Immature natural killer cell (primary cell): ENCODE measurements around the gene RABL3. TPM values are rescaled to one million over a fixed set of nuclear protein-coding genes. Genes with fewer than 3 reads are reported as not detected.

Experiments used
- DNase-seq, 3 donors: peaks; one replicate each; pipeline ENCODE4 v3.0.0; 2022; ENCODE audit warnings: mixed read lengths in 1 of 3
- H3K27ac Mint-ChIP-seq, 6 donors: one replicate each; pipeline ENCODE4 v1.8.0; 2020; ENCODE audit warnings: mixed read lengths in 6 of 6, mild to moderate bottlenecking in 5 of 6, inconsistent platforms in 4 of 6, moderate library complexity in 3 of 6
- H3K27me3 Mint-ChIP-seq, 3 donors: one replicate each; pipeline ENCODE4 v1.8.0; 2020 to 2021; ENCODE audit warnings: low read depth in 3 of 3, mild to moderate bottlenecking in 3 of 3, mixed read lengths in 3 of 3, moderate library complexity in 3 of 3, inconsistent platforms in 1 of 3
- H3K36me3 Mint-ChIP-seq, 3 donors: one replicate each; pipeline ENCODE4 v1.8.0; 2020; ENCODE audit warnings: mixed read lengths in 3 of 3, inconsistent platforms in 2 of 3, mild to moderate bottlenecking in 2 of 3
- H3K4me1 Mint-ChIP-seq, 2 donors: one replicate each; pipeline ENCODE4 v1.8.0; 2020; ENCODE audit warnings: inconsistent platforms in 2 of 2, mild to moderate bottlenecking in 2 of 2, mixed read lengths in 2 of 2, moderate library complexity in 1 of 2
- H3K4me3 Mint-ChIP-seq, 5 donors: one replicate each; pipeline ENCODE4 v1.8.0; 2020; ENCODE audit warnings: mild to moderate bottlenecking in 5 of 5, mixed read lengths in 5 of 5, inconsistent platforms in 3 of 5, moderate library complexity in 3 of 5
- H3K9me3 Mint-ChIP-seq, 6 donors: one replicate each; pipeline ENCODE4 v1.8.0; 2020; ENCODE audit warnings: mild to moderate bottlenecking in 6 of 6, mixed read lengths in 6 of 6, inconsistent platforms in 4 of 6, moderate library complexity in 3 of 6
- polyA plus RNA-seq, 3 donors: library from polyadenylated mRNA; unstranded; fragments of 300-500 nt; fragmentation: Illumina TruSeq; gene quantifications; one replicate each; pipeline ENCODE4 v1.2.3, GENCODE V29; 2021

The RABL3 gene
- polyA plus RNA-seq, 3 donors from 2014 or later: 19.8 to 26.4 (median 26.1) TPM

DNA sequence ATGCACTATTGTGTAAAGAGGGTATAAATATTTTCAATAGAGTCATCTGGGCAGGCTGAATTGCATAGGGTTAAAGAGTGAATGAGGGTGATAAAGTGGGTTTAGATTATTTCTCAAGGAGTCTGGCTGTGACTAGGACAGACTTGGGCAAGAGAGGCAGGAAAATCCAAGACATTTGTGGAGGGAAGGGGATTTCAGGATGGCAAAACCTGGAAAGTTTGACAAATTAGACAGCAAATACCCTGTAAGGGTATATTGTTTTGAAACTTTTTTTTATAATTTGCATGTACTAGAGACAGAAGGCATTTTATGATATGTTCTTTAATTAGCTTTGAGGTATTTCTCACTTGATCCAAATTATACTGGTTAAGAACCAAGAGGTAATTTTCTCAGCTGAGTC is 77.4 kb downstream of the RABL3 start:
- no peak for DNase-seq
- no peaks in the 10 kb centered on the region for H3K4me1 Mint-ChIP-seq
- H3K27me3 Mint-ChIP-seq: peaks cover 1 to 12% (median 10%) of the 10 kb centered on the region in 3 donors
- H3K9me3 Mint-ChIP-seq: peaks cover 0 to 2% (median 0%) of the 10 kb centered on the region in 6 donors
- no peaks in the 10 kb centered on the region for H3K36me3 Mint-ChIP-seq
- H3K4me3 Mint-ChIP-seq: no peak overlapping the region
- H3K27ac Mint-ChIP-seq: no peak overlapping the region

DNA sequence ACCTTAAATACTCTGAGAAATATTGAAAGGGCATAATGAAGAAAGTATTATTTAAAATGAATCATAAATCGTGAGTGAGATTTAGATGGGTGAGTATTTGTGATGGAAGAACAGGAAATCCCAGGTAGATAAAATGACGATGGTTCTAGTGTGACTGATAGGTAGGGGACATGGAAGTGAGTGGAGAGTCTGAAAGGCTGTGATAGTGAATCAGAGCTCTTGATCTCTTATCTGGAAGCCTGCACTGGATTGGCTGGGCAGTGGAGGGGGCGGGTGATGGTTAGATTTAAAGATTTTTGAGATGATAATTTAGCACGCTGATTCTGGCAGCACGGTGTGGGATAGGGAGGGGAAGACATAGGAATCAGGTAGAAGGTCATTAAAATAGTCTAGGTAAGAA is 80.4 kb downstream of the RABL3 start:
- Mint-ChIP-seq H3K4me3 (no peak overlapping the region), H3K27me3 (peaks cover 3 to 12% (median 10%) of the 10 kb centered on the region in 3 donors), H3K4me1 (no peaks in the 10 kb centered on the region), H3K9me3 (peaks cover 0 to 2% (median 0%) of the 10 kb centered on the region in 6 donors), H3K36me3 (no peaks in the 10 kb centered on the region), H3K27ac (no peak overlapping the region)
- DNase-seq: no peak

DNA sequence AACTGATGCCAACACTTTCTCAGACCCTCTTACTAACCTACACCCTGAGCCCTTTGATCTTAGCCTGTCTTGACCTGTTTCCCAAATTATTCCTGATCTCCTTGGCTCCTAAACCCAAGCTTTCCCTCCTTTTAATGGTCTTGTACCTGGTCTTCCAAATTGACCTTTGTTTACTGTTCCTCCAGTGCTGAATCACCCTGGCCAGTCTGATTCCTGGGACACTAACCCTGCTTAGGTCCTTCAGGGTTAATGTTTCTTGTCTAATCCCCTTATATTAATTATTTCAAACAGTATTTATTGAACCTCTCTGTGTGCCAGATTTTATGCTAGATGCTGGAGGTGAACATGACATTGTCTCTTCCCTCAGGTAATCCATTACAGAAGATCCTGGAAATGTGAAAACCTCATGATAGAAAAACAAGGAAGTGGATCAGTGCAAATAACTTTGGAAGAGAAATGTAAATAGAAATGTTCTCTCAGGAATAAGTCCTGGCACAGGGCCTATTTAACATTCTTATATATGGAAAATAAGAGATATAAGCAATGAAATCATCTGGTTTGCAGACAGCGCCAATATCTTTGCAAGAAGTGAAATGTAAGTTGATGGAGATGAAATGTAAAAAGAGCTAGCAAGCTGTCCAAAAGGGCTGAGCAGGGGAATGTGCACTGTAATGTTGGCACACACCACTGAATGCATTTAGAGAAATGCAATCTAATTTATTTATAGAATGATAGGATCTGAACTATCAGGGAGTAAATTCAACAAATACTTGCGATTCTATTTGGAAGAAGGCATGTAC is 81.0 kb downstream of the RABL3 start:
- no peak overlapping the region for H3K27ac Mint-ChIP-seq
- peaks cover 3 to 12% (median 10%) of the 10 kb centered on the region in 3 donors for H3K27me3 Mint-ChIP-seq
- H3K4me3 Mint-ChIP-seq: no peak overlapping the region
- H3K9me3 Mint-ChIP-seq: peaks cover 0 to 2% (median 0%) of the 10 kb centered on the region in 6 donors
- DNase-seq: no peak
- no peaks in the 10 kb centered on the region for H3K36me3 Mint-ChIP-seq
- H3K4me1 Mint-ChIP-seq: no peaks in the 10 kb centered on the region

DNA sequence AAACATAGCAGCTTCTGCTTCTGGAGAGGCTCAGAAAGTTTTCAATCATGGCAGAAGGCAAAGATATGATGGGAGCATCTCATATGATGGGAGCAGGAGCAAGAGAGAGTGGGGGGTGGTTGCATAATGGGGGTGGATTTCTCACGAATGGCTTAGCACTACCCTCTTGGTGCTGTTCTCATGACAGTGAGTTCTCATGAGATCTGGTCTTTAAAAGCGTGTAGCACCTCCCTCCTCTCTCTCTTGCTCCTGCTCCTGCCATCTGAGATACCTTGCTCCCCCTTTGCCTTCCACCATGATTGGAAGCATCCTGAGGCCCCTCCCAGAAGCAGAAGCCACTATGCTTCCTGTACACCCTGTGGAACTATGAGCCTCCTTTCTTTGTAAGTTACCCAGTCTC is 82.5 kb downstream of the RABL3 start:
- Mint-ChIP-seq H3K4me3 (no peak overlapping the region), H3K36me3 (no peaks in the 10 kb centered on the region)

GRCh38 chr3:120659285-120659684 is 83.0 kb downstream of the RABL3 start:
- Mint-ChIP-seq H3K9me3 (peaks cover 0 to 2% (median 0%) of the 10 kb centered on the region in 6 donors), H3K4me3 (no peak overlapping the region), H3K4me1 (no peaks in the 10 kb centered on the region), H3K36me3 (no peaks in the 10 kb centered on the region), H3K27me3 (peaks cover 3 to 10% (median 8%) of the 10 kb centered on the region in 3 donors), H3K27ac (no peak overlapping the region)
- DNase-seq: no peak

More for the DNA sequence above, 82.5 kb downstream of the RABL3 start:
- no peaks in the 10 kb centered on the region for H3K4me1 Mint-ChIP-seq
- DNase-seq: no peak
- no peak overlapping the region for H3K27ac Mint-ChIP-seq
- H3K9me3 Mint-ChIP-seq: peaks cover 0 to 2% (median 0%) of the 10 kb centered on the region in 6 donors
- peaks cover 3 to 10% (median 6%) of the 10 kb centered on the region in 3 donors for H3K27me3 Mint-ChIP-seq

DNA sequence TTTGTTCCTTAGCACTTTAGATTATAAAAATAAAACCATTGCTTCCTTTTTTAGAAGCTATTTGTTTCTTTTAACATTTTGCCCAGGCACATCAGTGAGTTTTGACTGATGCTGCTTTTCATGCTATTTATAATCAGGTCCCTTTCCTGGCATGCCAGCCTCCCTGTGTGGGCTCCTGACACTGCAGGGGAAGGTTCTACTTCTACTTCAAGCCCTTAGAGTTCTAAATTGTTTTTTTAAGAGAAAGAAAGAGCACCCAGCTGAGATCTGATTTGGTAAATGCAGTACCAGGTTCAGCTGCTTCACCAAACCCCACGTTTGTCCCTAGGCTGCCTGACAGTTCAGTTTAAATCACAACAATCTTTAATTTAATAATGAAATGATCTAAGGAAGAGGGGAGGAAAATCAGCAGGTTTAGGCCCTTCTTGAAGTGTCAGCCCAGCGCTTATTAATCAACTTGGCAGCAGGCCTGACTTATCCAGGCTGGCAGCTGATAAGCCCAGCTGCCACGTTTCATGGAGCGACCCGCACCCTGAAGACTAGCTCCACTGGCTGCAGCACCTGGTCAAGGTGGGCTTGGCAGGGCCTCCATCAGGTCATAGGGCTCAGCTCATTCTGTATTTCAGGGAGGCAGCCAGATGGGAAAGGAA is 89.3 kb downstream of the RABL3 start:
- H3K27ac Mint-ChIP-seq: no peak overlapping the region
- no peak for DNase-seq
- no peaks in the 10 kb centered on the region for H3K36me3 Mint-ChIP-seq
- peaks cover 1 to 3% (median 1%) of the 10 kb centered on the region in 3 donors for H3K27me3 Mint-ChIP-seq
- H3K4me1 Mint-ChIP-seq: no peaks in the 10 kb centered on the region
- no peaks in the 10 kb centered on the region for H3K9me3 Mint-ChIP-seq
- no peak overlapping the region for H3K4me3 Mint-ChIP-seq

DNA sequence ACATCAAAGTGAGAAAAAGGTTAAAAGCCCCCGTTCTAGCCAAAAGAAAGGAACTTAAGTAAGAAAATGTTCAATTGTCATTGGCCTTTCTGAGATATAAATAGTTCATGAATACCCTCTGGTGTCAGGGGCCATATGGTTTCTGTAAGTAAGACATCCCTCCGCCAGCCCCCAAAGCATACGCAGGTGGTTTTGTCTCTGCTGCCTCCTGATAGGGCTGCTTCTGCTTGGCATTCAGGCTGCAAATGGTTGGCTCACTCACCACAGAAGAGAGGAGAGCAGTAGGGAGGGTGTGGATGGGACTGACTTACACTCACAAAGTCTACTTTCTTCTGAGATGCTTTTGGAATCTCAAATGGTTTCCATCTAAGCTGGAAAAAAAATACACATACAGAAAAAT is 90.0 kb downstream of the RABL3 start:
- DNase-seq: no peak
- H3K27me3 Mint-ChIP-seq: peaks cover 0 to 3% (median 0%) of the 10 kb centered on the region in 3 donors
- H3K9me3 Mint-ChIP-seq: no peaks in the 10 kb centered on the region
- H3K36me3 Mint-ChIP-seq: no peaks in the 10 kb centered on the region
- no peak overlapping the region for H3K27ac Mint-ChIP-seq
- no peaks in the 10 kb centered on the region for H3K4me1 Mint-ChIP-seq
- no peak overlapping the region for H3K4me3 Mint-ChIP-seq

GRCh38 chr3:120650311-120650710 is 92.0 kb downstream of the RABL3 start:
- Mint-ChIP-seq H3K4me3 (no peak overlapping the region), H3K4me1 (no peaks in the 10 kb centered on the region), H3K27ac (no peak overlapping the region), H3K9me3 (no peaks in the 10 kb centered on the region), H3K27me3 (peaks cover 0 to 3% (median 2%) of the 10 kb centered on the region in 3 donors), H3K36me3 (no peaks in the 10 kb centered on the region)
- no peak for DNase-seq

DNA sequence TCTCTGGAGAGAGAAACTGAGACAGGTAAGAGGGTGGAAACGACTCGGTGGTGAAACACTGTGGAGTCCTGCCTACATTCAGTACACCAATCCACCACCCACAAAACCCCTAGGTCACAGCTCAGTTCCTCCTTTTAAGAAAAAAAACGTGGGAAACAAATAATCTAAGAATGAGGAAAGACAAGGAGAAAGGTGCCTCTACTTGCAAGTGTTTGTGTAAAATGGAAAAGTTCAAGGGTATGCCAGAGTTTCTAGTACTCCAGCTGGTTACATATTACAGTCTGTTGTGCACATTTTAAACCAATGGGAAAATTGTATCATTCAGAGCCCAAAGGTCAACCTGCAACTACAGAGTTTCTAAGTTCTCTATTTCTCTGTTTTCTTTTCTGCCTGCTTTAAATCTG is 92.5 kb downstream of the RABL3 start:
- Mint-ChIP-seq H3K27me3 (peaks cover under 1 to 3% (median 2%) of the 10 kb centered on the region in 3 donors), H3K9me3 (no peaks in the 10 kb centered on the region), H3K4me3 (no peak overlapping the region), H3K4me1 (no peaks in the 10 kb centered on the region), H3K36me3 (no peaks in the 10 kb centered on the region), H3K27ac (no peak overlapping the region)
- no peak for DNase-seq

GRCh38 chr3:120648290-120648689 is 94.0 kb downstream of the RABL3 start:
- no peaks in the 10 kb centered on the region for H3K36me3 Mint-ChIP-seq
- peaks cover 0 to 3% (median 2%) of the 10 kb centered on the region in 3 donors for H3K27me3 Mint-ChIP-seq
- H3K4me3 Mint-ChIP-seq: no peak overlapping the region
- no peaks in the 10 kb centered on the region for H3K9me3 Mint-ChIP-seq
- no peak overlapping the region for H3K27ac Mint-ChIP-seq
- no peak for DNase-seq
- H3K4me1 Mint-ChIP-seq: no peaks in the 10 kb centered on the region

GRCh38 chr3:120646771-120647432 is 95.4 kb downstream of the RABL3 start:
- Mint-ChIP-seq H3K4me3 (no peak overlapping the region), H3K27ac (no peak overlapping the region), H3K4me1 (no peaks in the 10 kb centered on the region), H3K27me3 (peaks cover 2 to 3% (median 3%) of the 10 kb centered on the region in 3 donors), H3K36me3 (no peaks in the 10 kb centered on the region), H3K9me3 (no peaks in the 10 kb centered on the region)
- DNase-seq: no peak

- Mint-ChIP-seq H3K4me1 (no peaks in the 10 kb centered on the region), H3K36me3 (no peaks in the 10 kb centered on the region), H3K9me3 (no peaks in the 10 kb centered on the region), H3K27ac (no peak overlapping the region), H3K4me3 (no peak overlapping the region), H3K27me3 (peaks cover 2 to 6% (median 3%) of the 10 kb centered on the region in 3 donors)
- DNase-seq: no peak
Measured at GRCh38 chr3:120645083-120645845, 97.1 kb downstream of the RABL3 start.

GRCh38 chr3:120642368-120642948 is 99.9 kb downstream of the RABL3 start:
- no peak overlapping the region for H3K27ac Mint-ChIP-seq
- no peak overlapping the region for H3K4me3 Mint-ChIP-seq
- no peaks in the 10 kb centered on the region for H3K4me1 Mint-ChIP-seq
- H3K36me3 Mint-ChIP-seq: no peaks in the 10 kb centered on the region
- H3K9me3 Mint-ChIP-seq: no peaks in the 10 kb centered on the region
- DNase-seq: no peak
- H3K27me3 Mint-ChIP-seq: peaks cover 2 to 6% (median 3%) of the 10 kb centered on the region in 3 donors
